Ascending aorta (tissue), 2 donors: ENCODE data around the gene APMAP. TPM values are rescaled to one million over a fixed set of nuclear protein-coding genes. Genes with fewer than 3 reads are reported as not detected.

Experiments
- DNase-seq, 2 donors: peaks; one replicate each; pipeline ENCODE4 v3.0.0-alpha.2; 2019; ENCODE audit warnings: low spot score in 2 of 2
- H3K27ac ChIP-seq, 2 donors: fragments of 200-600 bp; sonication (generic); one replicate each; pipeline ENCODE4 v1.5.1; 2016 to 2017; ENCODE audit warnings: mild to moderate bottlenecking in 1 of 2
- H3K27me3 ChIP-seq: fragments of 200-600 bp; sonication (generic); one replicate; pipeline ENCODE4 v1.5.1; 2017
- H3K36me3 ChIP-seq, 2 donors: fragments of 200-600 bp; sonication (generic); one replicate each; pipeline ENCODE4 v1.5.1; 2016
- H3K4me1 ChIP-seq, 2 donors: fragments of 200-600 bp; sonication (generic); one replicate each; pipeline ENCODE4 v1.5.1; 2016 to 2017; ENCODE audit warnings: mild to moderate bottlenecking in 1 of 2
- H3K4me3 ChIP-seq, 2 donors: fragments of 200-600 bp; sonication (generic); one replicate each; pipeline ENCODE4 v1.5.1; 2016 to 2017; ENCODE audit warnings: mild to moderate bottlenecking in 1 of 2
- H3K9me3 ChIP-seq, 2 donors: fragments of 200-600 bp; sonication (generic); one replicate each; pipeline ENCODE4 v1.5.1; 2016
- intact Hi-C: fragments of 100-400 bp; cut with DNase I; formaldehyde crosslinking; loops from one replicate; pipeline ENCODE4 v1.15.1; 2023
- total RNA-seq: library from RNA; depleted of rRNA; stranded (reverse); fragments of >200 nt; gene quantifications from one replicate; pipeline ENCODE4 v1.1.0, GENCODE V29; 2016
- TF ChIP-seq, protein P1 (sequence below), 3 experiments: fragments of 200-600 bp in 2 of 3; fragments of 450-650 bp in 1 of 3; sonication (generic) in 2 of 3; IDR thresholded peaks; one replicate each; pipeline ENCODE4 v1.5.1; 2016 to 2019; ENCODE audit warnings: antibody characterized with exemption in 3 of 3, mild to moderate bottlenecking in 1 of 3, moderate library complexity in 1 of 3

Gene APMAP
- total RNA-seq, 1 donor from 2014 or later = 44.8 TPM

DNA sequence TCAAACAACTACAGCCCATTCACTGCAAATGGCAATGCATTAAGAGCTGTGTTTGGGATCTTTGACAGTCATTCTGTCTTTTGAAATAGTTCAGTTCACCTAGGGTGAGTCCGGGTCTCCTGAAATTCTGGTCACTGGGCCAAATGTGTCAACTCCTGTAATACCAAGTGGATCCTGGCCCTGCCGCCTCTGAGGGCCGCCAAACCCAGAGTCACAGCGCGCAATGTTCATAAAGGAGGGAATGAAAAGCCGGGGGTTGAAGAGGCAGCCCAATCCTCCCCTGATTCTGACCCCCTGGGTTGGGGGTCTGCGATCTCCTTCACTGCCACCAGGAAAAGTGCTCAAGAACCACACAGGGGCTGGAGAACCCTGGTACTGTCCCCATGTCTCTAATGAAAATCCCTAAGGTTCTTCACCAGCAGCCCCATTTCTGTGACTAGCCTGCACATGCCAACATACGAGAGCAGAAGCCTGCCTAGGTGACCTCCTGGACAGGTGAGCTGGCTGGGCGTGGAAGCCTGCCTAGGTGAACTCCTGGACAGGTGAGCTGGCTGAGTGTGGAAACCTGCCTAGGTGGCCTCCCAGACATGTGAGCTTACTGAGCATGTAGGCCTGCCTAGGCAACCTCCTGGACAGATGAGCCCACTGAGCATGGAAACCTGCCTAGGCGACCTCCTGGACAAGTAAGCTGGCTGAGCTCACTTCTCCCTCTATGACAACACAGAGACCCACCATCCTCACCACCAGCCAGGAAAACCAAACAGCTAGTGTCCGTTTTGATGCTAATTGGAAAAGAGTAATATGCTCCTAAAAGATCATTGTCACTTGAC, 16.1 kb upstream of the APMAP start:
- no peak overlapping the region for H3K27ac ChIP-seq
- intact Hi-C loops = no loop called here
- TF ChIP-seq, protein P1, sequence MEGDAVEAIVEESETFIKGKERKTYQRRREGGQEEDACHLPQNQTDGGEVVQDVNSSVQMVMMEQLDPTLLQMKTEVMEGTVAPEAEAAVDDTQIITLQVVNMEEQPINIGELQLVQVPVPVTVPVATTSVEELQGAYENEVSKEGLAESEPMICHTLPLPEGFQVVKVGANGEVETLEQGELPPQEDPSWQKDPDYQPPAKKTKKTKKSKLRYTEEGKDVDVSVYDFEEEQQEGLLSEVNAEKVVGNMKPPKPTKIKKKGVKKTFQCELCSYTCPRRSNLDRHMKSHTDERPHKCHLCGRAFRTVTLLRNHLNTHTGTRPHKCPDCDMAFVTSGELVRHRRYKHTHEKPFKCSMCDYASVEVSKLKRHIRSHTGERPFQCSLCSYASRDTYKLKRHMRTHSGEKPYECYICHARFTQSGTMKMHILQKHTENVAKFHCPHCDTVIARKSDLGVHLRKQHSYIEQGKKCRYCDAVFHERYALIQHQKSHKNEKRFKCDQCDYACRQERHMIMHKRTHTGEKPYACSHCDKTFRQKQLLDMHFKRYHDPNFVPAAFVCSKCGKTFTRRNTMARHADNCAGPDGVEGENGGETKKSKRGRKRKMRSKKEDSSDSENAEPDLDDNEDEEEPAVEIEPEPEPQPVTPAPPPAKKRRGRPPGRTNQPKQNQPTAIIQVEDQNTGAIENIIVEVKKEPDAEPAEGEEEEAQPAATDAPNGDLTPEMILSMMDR (IDR thresholded peaks at IDR 0.05) = no peak
- H3K9me3 ChIP-seq = no peaks in the 10 kb centered on the region
- no peaks in the 10 kb centered on the region for H3K4me1 ChIP-seq
- H3K27me3 ChIP-seq = no peaks in the 10 kb centered on the region
- peak in 1 of 2 donors; percentile 60 for DNase-seq
- H3K4me3 ChIP-seq = no peak overlapping the region
- H3K36me3 ChIP-seq = peaks cover 60 to 87% of the 10 kb centered on the region in 2 donors

DNA sequence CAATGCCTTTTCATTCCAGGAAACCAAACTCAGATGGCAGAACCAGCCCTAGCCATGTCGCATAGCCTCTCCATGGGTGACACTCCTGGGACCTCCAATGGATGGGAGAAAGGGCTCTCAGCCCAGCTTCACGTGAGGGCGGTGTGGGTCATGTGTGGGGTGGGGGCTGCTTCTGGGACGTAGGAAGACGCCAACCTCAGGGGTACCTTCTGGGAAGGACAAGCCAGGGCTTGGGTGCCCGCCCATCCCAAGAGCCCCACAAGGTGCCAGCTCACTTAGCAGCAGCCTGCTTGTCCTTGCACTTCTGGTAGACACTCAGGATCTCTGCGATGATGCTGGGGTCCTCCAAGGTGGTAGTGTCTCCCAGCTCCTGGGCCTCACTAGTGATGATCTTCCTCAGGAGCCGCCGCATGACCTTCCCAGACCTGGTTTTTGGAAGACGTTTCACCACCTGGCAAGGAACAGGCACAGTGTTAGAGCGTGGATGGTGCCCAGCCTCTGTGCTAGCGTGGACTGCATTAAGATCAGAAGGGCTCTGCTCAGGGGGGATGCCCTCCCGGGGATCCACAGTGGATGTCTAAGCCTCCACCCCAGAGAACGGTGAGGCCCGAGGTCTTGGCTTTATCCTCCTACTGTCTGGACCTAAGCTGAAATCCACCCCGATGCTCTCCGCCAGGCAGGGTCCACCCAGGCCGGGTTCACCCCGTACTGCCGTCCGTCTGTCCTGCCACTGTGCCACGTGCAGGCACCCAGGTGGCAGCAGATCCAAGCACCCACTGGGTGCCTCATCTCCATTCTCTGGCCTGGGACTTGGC, 15.1 kb upstream of the APMAP start:
- peaks cover 51 to 78% of the 10 kb centered on the region in 2 donors for H3K36me3 ChIP-seq
- no peak overlapping the region for H3K27ac ChIP-seq
- H3K9me3 ChIP-seq = no peaks in the 10 kb centered on the region
- intact Hi-C loops = no loop called here
- no peaks in the 10 kb centered on the region for H3K4me1 ChIP-seq
- H3K27me3 ChIP-seq = no peaks in the 10 kb centered on the region
- no peak overlapping the region for H3K4me3 ChIP-seq
- TF ChIP-seq, protein P1 (IDR thresholded peaks at IDR 0.05) = no peak
- peak in 1 of 2 donors; percentile 61 for DNase-seq

DNA sequence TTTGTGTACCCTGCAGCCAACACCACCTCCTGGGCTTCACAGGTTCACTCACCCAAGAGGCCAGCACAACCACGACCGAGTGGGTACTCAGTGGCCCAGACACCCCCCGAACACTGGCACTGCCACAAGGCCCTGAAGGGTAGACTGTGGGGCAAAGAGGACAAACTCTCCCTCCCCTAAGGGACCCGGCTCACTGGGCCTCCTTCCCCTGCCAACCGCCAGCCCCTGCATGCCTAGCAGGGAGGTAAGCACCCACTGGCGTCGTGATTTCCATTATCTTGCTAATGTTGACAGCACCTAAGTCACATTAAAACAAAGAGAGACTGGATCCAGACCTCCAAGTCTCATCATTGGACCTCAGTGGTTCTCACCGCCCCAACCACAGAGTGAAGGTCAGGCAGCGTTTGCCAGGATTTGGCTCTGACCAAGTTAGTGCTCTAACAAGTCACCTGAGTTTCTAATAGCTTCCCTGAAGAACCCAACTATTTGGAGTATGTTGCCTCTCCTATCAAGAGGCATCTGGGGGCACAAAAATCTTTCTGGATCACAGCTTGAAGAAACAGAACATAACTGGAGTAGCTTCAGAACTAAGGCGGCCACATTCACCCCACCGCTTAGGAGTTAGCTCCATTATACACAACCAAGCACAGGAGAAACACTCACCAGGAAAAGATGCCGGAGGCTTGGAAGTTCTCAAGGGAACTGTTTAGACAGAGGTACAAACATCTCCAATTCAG, 14.0 kb upstream of the APMAP start:
- Histone ChIP-seq H3K27ac (no peak overlapping the region), H3K4me3 (no peak overlapping the region), H3K9me3 (no peaks in the 10 kb centered on the region), H3K4me1 (no peaks in the 10 kb centered on the region), H3K36me3 (peaks cover 40 to 67% of the 10 kb centered on the region in 2 donors), H3K27me3 (no peaks in the 10 kb centered on the region)
- intact Hi-C loops = no loop called here
- DNase-seq = peak in 1 of 2 donors; percentile 47
- TF ChIP-seq, protein P1 (IDR thresholded peaks at IDR 0.05) = no peak

DNA sequence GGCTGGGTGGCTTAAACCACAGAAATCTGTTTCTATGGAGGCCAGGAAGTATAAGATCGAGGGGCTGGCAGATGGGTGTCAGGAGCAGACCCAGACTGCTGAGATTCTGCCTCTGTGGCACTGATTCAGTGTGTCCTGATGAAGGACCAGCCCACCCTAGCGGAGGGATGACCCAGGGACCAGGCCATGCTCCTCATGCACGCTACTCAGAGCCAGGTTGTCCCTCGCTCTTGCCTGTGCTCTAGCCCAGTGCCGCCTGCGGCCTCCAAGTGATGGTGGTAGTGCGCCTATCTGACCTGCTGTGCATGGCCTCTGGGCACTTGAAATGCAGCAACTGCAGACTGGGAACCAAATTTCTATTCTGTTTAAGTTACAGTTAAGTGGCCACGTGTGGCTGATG, 13.1 kb upstream of the APMAP start:
- TF ChIP-seq, protein P1 (IDR thresholded peaks at IDR 0.05) = no peak
- H3K27ac ChIP-seq = no peak overlapping the region
- intact Hi-C loops = no loop called here
- H3K36me3 ChIP-seq = peaks cover 33 to 58% of the 10 kb centered on the region in 2 donors
- H3K4me1 ChIP-seq = peaks cover 0 to under 1% of the 10 kb centered on the region in 2 donors
- no peaks in the 10 kb centered on the region for H3K9me3 ChIP-seq
- no peak overlapping the region for H3K4me3 ChIP-seq
- no peaks in the 10 kb centered on the region for H3K27me3 ChIP-seq
- DNase-seq = peak in 1 of 2 donors; percentile 24

DNA sequence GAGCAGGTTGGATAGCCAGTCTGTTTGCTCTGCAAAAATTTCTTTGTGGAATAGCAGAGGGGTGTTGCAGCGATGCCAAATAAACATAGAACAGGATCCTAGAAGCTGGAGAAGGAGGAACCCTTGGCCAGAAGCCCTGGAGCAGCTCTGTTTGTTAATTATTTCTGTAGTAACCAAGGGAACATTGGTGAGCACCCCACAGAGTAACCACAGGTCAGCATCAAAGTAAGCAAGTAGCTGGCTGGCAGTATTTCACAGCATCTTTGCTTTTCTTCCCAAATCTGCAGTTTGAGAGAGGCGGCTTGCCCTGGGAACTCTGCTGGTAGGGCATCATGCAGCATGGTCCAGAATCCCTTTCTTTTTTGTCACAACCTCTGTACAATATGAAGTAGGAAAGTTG, 12.7 kb upstream of the APMAP start:
- TF ChIP-seq, protein P1 (IDR thresholded peaks at IDR 0.05) = no peak
- Histone ChIP-seq H3K27ac (no peak overlapping the region), H3K4me3 (no peak overlapping the region), H3K27me3 (no peaks in the 10 kb centered on the region), H3K36me3 (peaks cover 29 to 54% of the 10 kb centered on the region in 2 donors), H3K9me3 (no peaks in the 10 kb centered on the region), H3K4me1 (peaks cover 0 to 2% of the 10 kb centered on the region in 2 donors)
- DNase-seq = peak in 1 of 2 donors; percentile 35
- intact Hi-C loops = no loop called here
